ENCODE data around the gene RBKS. TPM values are rescaled to one million over a fixed set of nuclear protein-coding genes. Genes with fewer than 3 reads are reported as not detected.

RBKS gene
- 1 to 10 TPM; 1.0 to 7.6 TPM for total RNA-seq

DNA sequence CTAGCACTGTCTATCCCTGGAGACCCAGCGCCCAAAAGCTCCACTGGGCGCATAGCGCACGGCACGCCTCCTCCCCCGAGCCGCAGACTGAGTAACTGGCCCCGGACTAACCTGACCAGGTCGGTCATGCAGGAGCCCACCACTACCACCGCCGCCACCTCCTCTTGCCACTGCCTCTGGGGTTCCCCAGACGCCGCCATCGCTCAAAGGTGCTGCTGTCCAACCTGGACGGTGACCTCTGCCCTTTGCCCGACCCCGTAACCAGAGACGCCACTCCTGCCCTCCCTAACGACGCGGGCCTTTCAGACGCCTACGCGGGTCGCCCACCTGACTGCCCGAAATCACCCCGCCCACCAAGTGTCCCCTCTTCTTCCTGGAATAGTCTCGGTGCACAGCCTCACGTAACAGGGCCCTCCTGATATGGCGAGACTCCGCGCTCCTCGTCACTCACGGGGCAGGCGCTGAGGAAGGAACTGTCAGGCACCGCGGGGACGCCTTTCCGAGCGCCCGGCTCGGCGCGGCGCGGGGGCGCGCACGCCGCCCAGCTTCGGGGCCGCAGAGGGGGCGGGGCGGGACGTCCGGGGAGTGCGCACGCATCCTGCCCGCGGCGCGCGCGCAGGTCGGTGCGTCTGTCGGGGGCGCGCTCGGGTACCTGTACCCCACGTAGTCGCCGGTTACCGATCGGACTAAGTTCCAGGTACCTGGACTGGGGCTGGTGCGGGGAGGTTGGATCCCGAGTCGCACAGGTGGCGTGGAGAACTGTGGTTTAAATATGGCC is at the start of gene RBKS, which contains the start of gene BABAM2:
Gene RBKS (minus strand): TSS at position 242 of the 778 bp plus-strand sequence. CDS start 42 bp downstream, at position 200.
Gene BABAM2 (plus strand): TSS at position 584 of the 778 bp plus-strand sequence. CDS start 3,828 bp downstream, outside the sequence.
- ATAC-seq (peak; percentile 94), DNase-seq (peak; percentile 83 to 89 (median 86))
- peak within 1 kb of the TSS; percentile 63 to 67 for H3K4me3 ChIP-seq
- TF ChIP-seq POLR2A (IDR thresholded peaks at IDR 0.05), result peak; percentile 65 to 92 (median 89)
- TF ChIP-seq, protein P1, sequence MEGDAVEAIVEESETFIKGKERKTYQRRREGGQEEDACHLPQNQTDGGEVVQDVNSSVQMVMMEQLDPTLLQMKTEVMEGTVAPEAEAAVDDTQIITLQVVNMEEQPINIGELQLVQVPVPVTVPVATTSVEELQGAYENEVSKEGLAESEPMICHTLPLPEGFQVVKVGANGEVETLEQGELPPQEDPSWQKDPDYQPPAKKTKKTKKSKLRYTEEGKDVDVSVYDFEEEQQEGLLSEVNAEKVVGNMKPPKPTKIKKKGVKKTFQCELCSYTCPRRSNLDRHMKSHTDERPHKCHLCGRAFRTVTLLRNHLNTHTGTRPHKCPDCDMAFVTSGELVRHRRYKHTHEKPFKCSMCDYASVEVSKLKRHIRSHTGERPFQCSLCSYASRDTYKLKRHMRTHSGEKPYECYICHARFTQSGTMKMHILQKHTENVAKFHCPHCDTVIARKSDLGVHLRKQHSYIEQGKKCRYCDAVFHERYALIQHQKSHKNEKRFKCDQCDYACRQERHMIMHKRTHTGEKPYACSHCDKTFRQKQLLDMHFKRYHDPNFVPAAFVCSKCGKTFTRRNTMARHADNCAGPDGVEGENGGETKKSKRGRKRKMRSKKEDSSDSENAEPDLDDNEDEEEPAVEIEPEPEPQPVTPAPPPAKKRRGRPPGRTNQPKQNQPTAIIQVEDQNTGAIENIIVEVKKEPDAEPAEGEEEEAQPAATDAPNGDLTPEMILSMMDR (IDR thresholded peaks at IDR 0.05), result no peak
- no peaks in the 10 kb centered on the region for H3K36me3 ChIP-seq (replicated peaks in 1 of 2; ENCODE audit: insufficient read depth in 1 of 2, low read depth in 2 of 2)
- intact Hi-C loops (cut with DNase I), result no loop called here
- H3K4me1 ChIP-seq, result peaks cover 20% of the 10 kb centered on the region
- no peaks in the 10 kb centered on the region for H3K27me3 ChIP-seq
- 0 to 1% methylated on average over 14 to 72 of the region's 79 CpGs for WGBS, 2 donors
- H3K27ac ChIP-seq, result peak within 1 kb of the TSS; percentile 89 to 94 (median 90)
- H3K9me3 ChIP-seq, result no peaks in the 10 kb centered on the region

DNA sequence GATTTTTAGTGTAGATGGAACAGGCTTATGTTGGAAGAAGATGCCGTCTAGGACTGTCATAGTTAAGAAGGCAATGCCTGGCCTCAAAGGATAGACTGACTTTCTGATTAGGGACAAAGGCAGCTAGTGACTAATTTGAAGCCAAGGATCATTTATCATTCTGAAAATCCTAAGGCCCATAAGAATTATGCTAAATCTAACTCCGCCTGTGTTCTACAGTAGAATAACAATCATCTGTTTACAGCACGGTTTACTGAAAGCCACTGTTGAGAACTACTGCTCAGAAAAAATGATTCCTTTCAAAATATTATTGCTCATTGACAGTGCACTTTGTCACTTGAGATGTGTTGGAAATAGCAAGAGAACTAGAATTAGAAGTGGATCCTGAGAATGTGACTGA is 44.8 kb upstream of the RBKS start:
- no peak overlapping the region for H3K4me3 ChIP-seq
- no peaks in the 10 kb centered on the region for H3K9me3 ChIP-seq
- no peaks in the 10 kb centered on the region for H3K36me3 ChIP-seq (replicated peaks in 1 of 2; ENCODE audit: insufficient read depth in 1 of 2, low read depth in 2 of 2)
- intact Hi-C loops (cut with DNase I), result no loop called here
- DNase-seq (no peak), ATAC-seq (no peak)
- peaks cover 18% of the 10 kb centered on the region for H3K4me1 ChIP-seq
- no peaks in the 10 kb centered on the region for H3K27me3 ChIP-seq
- WGBS, 2 donors, result 92 to 97% methylated on average over 3 of the region's 3 CpGs
- TF ChIP-seq, protein P1 (IDR thresholded peaks at IDR 0.05), result no peak
- TF ChIP-seq POLR2A (IDR thresholded peaks at IDR 0.05), result no peak
- no peak overlapping the region for H3K27ac ChIP-seq

GRCh38 chr2:27932396-27932795 is 42.2 kb upstream of the RBKS start:
- DNase-seq, result no peak
- no peak for ATAC-seq
- Histone ChIP-seq H3K27me3 (no peaks in the 10 kb centered on the region), H3K9me3 (no peaks in the 10 kb centered on the region), H3K36me3 (replicated peaks in 1 of 2; ENCODE audit: insufficient read depth in 1 of 2, low read depth in 2 of 2) (no peaks in the 10 kb centered on the region), H3K27ac (no peak overlapping the region), H3K4me3 (no peak overlapping the region), H3K4me1 (peaks cover 14% of the 10 kb centered on the region)
- intact Hi-C loops (cut with DNase I), result no loop called here
- WGBS, 2 donors, result 83 to 100% methylated on average over 2 of the region's 2 CpGs
- TF ChIP-seq, protein P1 (IDR thresholded peaks at IDR 0.05), result no peak
- TF ChIP-seq POLR2A (IDR thresholded peaks at IDR 0.05), result no peak

DNA sequence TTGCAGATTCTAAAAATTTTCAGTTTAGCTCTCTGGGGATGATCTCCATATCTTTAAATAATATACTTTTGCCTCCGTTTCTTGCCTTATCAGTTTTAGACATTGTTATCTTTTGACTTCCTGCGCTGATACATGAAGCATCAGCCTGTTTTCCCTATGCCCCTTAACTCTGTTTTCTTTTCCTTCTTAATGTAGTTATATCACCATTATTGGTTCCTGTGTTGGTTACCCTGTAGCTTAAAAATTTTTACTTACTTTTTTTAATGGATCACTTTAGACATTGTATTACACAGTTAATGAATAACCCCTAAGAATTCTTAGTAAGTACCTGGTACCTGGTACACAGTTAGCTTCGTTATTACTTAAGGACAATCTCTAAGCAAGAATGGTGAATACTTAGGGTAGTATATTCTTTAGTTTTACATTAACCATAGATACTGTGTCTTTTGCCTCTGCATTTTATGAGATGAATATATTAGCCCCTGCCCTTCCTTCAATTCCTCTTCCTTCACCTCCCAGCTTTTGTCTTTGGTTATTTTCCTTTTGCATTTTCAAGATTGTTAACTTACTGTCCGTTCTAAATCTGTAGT is 41.3 kb upstream of the RBKS start:
- H3K27ac ChIP-seq, result no peak overlapping the region

More for the DNA sequence above, 41.3 kb upstream of the RBKS start:
- H3K36me3 ChIP-seq (replicated peaks in 1 of 2; ENCODE audit: insufficient read depth in 1 of 2, low read depth in 2 of 2), result no peaks in the 10 kb centered on the region
- no peak overlapping the region for H3K4me3 ChIP-seq
- no peak for TF ChIP-seq POLR2A (IDR thresholded peaks at IDR 0.05)
- TF ChIP-seq, protein P1 (IDR thresholded peaks at IDR 0.05), result no peak
- 64 to 66% methylated on average over 4 of the region's 4 CpGs for WGBS, 2 donors
- intact Hi-C loops (cut with DNase I), result no loop called here
- no peak for DNase-seq
- H3K4me1 ChIP-seq, result peaks cover 14% of the 10 kb centered on the region
- no peaks in the 10 kb centered on the region for H3K27me3 ChIP-seq
- no peaks in the 10 kb centered on the region for H3K9me3 ChIP-seq
- ATAC-seq, result no peak
